ENCODE results near the gene CGB3. TPM values are rescaled to one million over a fixed set of nuclear protein-coding genes. Genes with fewer than 3 reads are reported as not detected.
"Not testable (repeated sequence)": the region's sequence is repeated elsewhere in the genome, so short reads cannot be mapped to it uniquely, and the experiment has no call there.

CGB3 gene
- polyA plus RNA-seq, 1 donor (not counting 4 experiments of a cell fraction or from before 2014, with no cell fraction given): not detected

DNA sequence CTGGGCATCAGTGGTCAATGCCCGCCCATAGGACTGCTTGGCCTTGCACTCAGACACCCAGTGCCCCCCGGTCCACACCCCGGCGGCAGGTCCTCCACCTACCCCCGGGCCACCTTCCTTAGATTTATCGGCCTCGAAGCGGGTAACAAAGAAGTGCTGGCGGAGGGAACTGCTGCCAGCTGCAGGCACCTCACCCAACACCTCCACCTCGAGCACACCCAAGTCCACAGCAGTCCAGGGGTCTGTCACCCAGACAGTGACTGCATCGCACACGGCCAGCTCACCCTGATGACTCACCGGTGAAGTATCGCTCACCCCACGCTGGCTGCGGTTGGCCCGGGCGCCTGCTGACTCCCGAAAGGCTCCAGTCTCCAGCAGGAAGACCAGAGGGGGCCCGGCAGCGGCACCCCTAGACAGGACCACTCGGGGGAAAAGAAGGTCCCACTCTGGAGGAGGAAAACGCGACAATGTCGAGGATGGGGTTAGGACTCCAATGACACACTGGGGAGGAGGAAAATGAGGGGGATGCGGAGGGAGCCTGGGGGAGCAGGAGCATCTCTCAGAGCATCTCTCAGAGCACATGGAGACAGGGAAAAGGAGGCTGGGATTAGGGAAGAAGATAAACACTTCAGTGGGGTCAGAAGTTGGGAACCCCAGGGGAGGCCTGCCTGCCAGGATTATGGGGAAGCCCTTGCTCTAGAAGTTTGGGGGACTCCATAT, 14.6 kb upstream of the CGB3 start:
- H3K4me1 ChIP-seq (ENCODE audit: control insufficient read depth, extremely low read depth, insufficient read depth, low read length); H4K20me1 ChIP-seq (ENCODE audit: control insufficient read depth, extremely low read depth, insufficient read depth, low read length); H3K36me3 ChIP-seq (ENCODE audit: control insufficient read depth in 2 of 2, extremely low read depth in 1 of 2, insufficient read depth in 2 of 2, low read length in 2 of 2); H3K27ac ChIP-seq (ENCODE audit: control insufficient read depth, insufficient read depth, low read length); H3K9ac ChIP-seq (ENCODE audit: control insufficient read depth, extremely low read depth, insufficient read depth, low read length); H3K27me3 ChIP-seq (ENCODE audit: control insufficient read depth, extremely low read depth, insufficient read depth, low read length); FAIRE-seq; H3K4me2 ChIP-seq (ENCODE audit: control insufficient read depth, extremely low read depth, insufficient read depth, low read depth, low read length); H3K79me2 ChIP-seq (ENCODE audit: control insufficient read depth, insufficient read depth, low read length); H3K4me3 ChIP-seq (ENCODE audit: control insufficient read depth in 2 of 3, extremely low read depth in 1 of 3, insufficient read depth in 2 of 3, low read depth in 1 of 3, low read length in 3 of 3); H2AFZ ChIP-seq (ENCODE audit: control insufficient read depth, low read length); dilution Hi-C loops (cut with MboI; ENCODE audit: extremely low pct_ligation_motif_present, low sequenced_read_pairs); DNase-seq (ENCODE audit: low read depth, low spot score); H3K9me1 ChIP-seq (ENCODE audit: control insufficient read depth, extremely low read depth, insufficient read depth, low read length); H3K9me3 ChIP-seq (ENCODE audit: control insufficient read depth, low read depth, low read length): not testable (repeated sequence)

DNA sequence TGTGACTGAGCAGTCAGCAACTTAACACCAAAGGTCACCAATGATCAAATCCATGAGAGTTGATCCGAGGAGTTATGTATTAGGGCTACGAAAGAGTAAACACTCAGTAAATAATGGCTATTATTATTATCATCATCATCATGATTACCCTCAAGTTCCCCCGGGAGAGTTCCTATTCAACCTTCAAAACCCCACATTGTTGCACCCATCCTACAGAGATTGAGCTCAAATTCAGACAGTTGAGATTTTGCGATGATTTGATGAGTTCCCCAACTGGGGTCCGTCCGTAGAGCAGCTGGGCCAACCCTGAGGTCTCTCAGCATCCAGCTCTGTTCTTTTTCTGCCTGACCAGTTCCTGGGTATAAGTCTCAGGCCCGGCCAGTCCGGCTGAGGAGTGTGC, 14.0 kb upstream of the CGB3 start:
- not testable (repeated sequence) for H3K9me3 ChIP-seq (ENCODE audit: control insufficient read depth, low read depth, low read length)

DNA sequence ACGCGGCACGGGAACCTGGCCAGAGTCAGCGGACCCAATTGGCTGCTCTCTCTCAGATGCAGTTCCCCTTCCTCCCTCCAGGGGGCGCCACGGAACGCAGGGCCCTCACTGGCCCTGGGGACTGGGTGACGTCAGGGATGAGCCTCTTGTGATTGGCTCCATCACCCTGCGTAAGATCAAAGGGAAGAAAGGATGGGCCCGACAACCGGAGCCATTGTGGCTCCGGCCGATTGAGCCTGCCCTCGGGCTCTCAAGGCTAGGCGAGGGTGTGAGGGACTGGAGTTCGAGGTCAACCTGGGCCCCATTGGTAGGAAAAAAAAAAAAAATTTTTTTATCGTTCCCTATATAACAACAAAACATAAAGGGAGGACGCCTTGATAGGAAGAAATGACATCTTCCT, 12.7 kb upstream of the CGB3 start, which contains the start of gene CGB1:
TSS of gene CGB1 (minus strand) at position 81 of the 400 bp plus-strand sequence. CDS start 184 bp downstream, outside the sequence.
- H3K4me3 ChIP-seq (ENCODE audit: control insufficient read depth in 2 of 3, extremely low read depth in 1 of 3, insufficient read depth in 2 of 3, low read depth in 1 of 3, low read length in 3 of 3); H3K9me1 ChIP-seq (ENCODE audit: control insufficient read depth, extremely low read depth, insufficient read depth, low read length); H3K9me3 ChIP-seq (ENCODE audit: control insufficient read depth, low read depth, low read length); dilution Hi-C loops (cut with MboI; ENCODE audit: extremely low pct_ligation_motif_present, low sequenced_read_pairs); H4K20me1 ChIP-seq (ENCODE audit: control insufficient read depth, extremely low read depth, insufficient read depth, low read length); H3K4me2 ChIP-seq (ENCODE audit: control insufficient read depth, extremely low read depth, insufficient read depth, low read depth, low read length); H3K79me2 ChIP-seq (ENCODE audit: control insufficient read depth, insufficient read depth, low read length); H3K27me3 ChIP-seq (ENCODE audit: control insufficient read depth, extremely low read depth, insufficient read depth, low read length); H3K4me1 ChIP-seq (ENCODE audit: control insufficient read depth, extremely low read depth, insufficient read depth, low read length); H3K27ac ChIP-seq (ENCODE audit: control insufficient read depth, insufficient read depth, low read length); H3K36me3 ChIP-seq (ENCODE audit: control insufficient read depth in 2 of 2, extremely low read depth in 1 of 2, insufficient read depth in 2 of 2, low read length in 2 of 2); H2AFZ ChIP-seq (ENCODE audit: control insufficient read depth, low read length); H3K9ac ChIP-seq (ENCODE audit: control insufficient read depth, extremely low read depth, insufficient read depth, low read length); FAIRE-seq; DNase-seq (ENCODE audit: low read depth, low spot score): not testable (repeated sequence)
- TF ChIP-seq, protein P1, sequence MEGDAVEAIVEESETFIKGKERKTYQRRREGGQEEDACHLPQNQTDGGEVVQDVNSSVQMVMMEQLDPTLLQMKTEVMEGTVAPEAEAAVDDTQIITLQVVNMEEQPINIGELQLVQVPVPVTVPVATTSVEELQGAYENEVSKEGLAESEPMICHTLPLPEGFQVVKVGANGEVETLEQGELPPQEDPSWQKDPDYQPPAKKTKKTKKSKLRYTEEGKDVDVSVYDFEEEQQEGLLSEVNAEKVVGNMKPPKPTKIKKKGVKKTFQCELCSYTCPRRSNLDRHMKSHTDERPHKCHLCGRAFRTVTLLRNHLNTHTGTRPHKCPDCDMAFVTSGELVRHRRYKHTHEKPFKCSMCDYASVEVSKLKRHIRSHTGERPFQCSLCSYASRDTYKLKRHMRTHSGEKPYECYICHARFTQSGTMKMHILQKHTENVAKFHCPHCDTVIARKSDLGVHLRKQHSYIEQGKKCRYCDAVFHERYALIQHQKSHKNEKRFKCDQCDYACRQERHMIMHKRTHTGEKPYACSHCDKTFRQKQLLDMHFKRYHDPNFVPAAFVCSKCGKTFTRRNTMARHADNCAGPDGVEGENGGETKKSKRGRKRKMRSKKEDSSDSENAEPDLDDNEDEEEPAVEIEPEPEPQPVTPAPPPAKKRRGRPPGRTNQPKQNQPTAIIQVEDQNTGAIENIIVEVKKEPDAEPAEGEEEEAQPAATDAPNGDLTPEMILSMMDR (optimal IDR thresholded peaks at IDR 0.05 in 1 of 3, IDR thresholded peaks at IDR 0.05 in 1 of 3, conservative IDR thresholded peaks at IDR 0.05 in 1 of 3; ENCODE audit: extremely low read depth in 1 of 3, insufficient read depth in 2 of 3, low read length in 3 of 3): peak in 2 of 3 experiments; percentile 44 to 51

More for the DNA sequence above, 14.0 kb upstream of the CGB3 start:
- FAIRE-seq; H3K9me1 ChIP-seq (ENCODE audit: control insufficient read depth, extremely low read depth, insufficient read depth, low read length); H3K27ac ChIP-seq (ENCODE audit: control insufficient read depth, insufficient read depth, low read length); H2AFZ ChIP-seq (ENCODE audit: control insufficient read depth, low read length); H3K4me2 ChIP-seq (ENCODE audit: control insufficient read depth, extremely low read depth, insufficient read depth, low read depth, low read length); H3K4me3 ChIP-seq (ENCODE audit: control insufficient read depth in 2 of 3, extremely low read depth in 1 of 3, insufficient read depth in 2 of 3, low read depth in 1 of 3, low read length in 3 of 3); H3K4me1 ChIP-seq (ENCODE audit: control insufficient read depth, extremely low read depth, insufficient read depth, low read length); H3K36me3 ChIP-seq (ENCODE audit: control insufficient read depth in 2 of 2, extremely low read depth in 1 of 2, insufficient read depth in 2 of 2, low read length in 2 of 2); H4K20me1 ChIP-seq (ENCODE audit: control insufficient read depth, extremely low read depth, insufficient read depth, low read length); dilution Hi-C loops (cut with MboI; ENCODE audit: extremely low pct_ligation_motif_present, low sequenced_read_pairs); H3K27me3 ChIP-seq (ENCODE audit: control insufficient read depth, extremely low read depth, insufficient read depth, low read length); H3K9ac ChIP-seq (ENCODE audit: control insufficient read depth, extremely low read depth, insufficient read depth, low read length); H3K79me2 ChIP-seq (ENCODE audit: control insufficient read depth, insufficient read depth, low read length); DNase-seq (ENCODE audit: low read depth, low spot score): not testable (repeated sequence)

Measured in keratinocyte (primary cell).